GM18858 (cell line): ENCODE measurements around the gene DENND1A.

Experiments used
- ATAC-seq: cut with Tn5 transposase; IDR thresholded peaks from one replicate; pipeline ENCODE4 v1.9.1; 2021; ENCODE audit not compliant: unreplicated experiment

DENND1A gene

GRCh38 chr9:123350590-123351310 is 579.2 kb downstream of the DENND1A start:
- no peak for ATAC-seq

- ATAC-seq: no peak
Measured at GRCh38 chr9:123349691-123350480, 580.0 kb downstream of the DENND1A start.

GRCh38 chr9:123349033-123349432 is 580.9 kb downstream of the DENND1A start:
- no peak for ATAC-seq

- ATAC-seq: no peak
Measured at GRCh38 chr9:123348317-123348992, 581.5 kb downstream of the DENND1A start.

GRCh38 chr9:123347289-123348060 is 582.5 kb downstream of the DENND1A start:
- no peak for ATAC-seq

GRCh38 chr9:123346826-123347225 is 583.1 kb downstream of the DENND1A start:
- no peak for ATAC-seq

- no peak for ATAC-seq
Measured at GRCh38 chr9:123346026-123346425, 583.9 kb downstream of the DENND1A start.

- ATAC-seq: no peak
Measured at GRCh38 chr9:123345567-123345955, 584.4 kb downstream of the DENND1A start.

GRCh38 chr9:123344192-123344949 is 585.6 kb downstream of the DENND1A start:
- ATAC-seq: no peak

GRCh38 chr9:123343443-123344191 is 586.3 kb downstream of the DENND1A start:
- ATAC-seq: no peak

- no peak for ATAC-seq
Measured at GRCh38 chr9:123342247-123342646, 587.7 kb downstream of the DENND1A start.

- ATAC-seq: no peak
Measured at GRCh38 chr9:123341816-123342215, 588.1 kb downstream of the DENND1A start.

GRCh38 chr9:123339666-123340510 is 590.0 kb downstream of the DENND1A start:
- peak; percentile 28 for ATAC-seq

- peak; percentile 51 for ATAC-seq
Measured at GRCh38 chr9:123338710-123339665, 590.9 kb downstream of the DENND1A start.

GRCh38 chr9:123337971-123338370 is 592.0 kb downstream of the DENND1A start:
- ATAC-seq: no peak

GRCh38 chr9:123336959-123337358 is 593.0 kb downstream of the DENND1A start:
- no peak for ATAC-seq

- ATAC-seq: no peak
Measured at GRCh38 chr9:123336449-123336848, 593.5 kb downstream of the DENND1A start.

- ATAC-seq: no peak
Measured at GRCh38 chr9:123335986-123336329, 594.0 kb downstream of the DENND1A start.
